ENCODE data around the gene DGCR2.

GRCh38 chr22:19119949-19120348 lies 2.3 kb downstream of the DGCR2 start:
- TF ChIP-seq CTCF (IDR thresholded peaks at IDR 0.05) (no peak), POLR2A (IDR thresholded peaks at IDR 0.05) (no peak)

All from heart left ventricle (tissue), 13 donors.